H4 (cell line): Measurements from ENCODE around the gene PCBP2. TPM values are rescaled to one million over a fixed set of nuclear protein-coding genes. Genes with fewer than 3 reads are reported as not detected.
"Not testable (repeated sequence)": the region's sequence is repeated elsewhere in the genome, so short reads cannot be mapped to it uniquely, and the experiment has no call there.

Experiments
- DNase-seq: peaks from one replicate; pipeline ENCODE4 v3.0.0-alpha.2; 2015; ENCODE audit warnings: low spot score
- total RNA-seq: library from RNA; depleted of rRNA; stranded (reverse); fragments of >200 nt; shearing (Covaris generic); gene quantifications from 2 replicates; pipeline ENCODE4 v1.2.3, GENCODE V29; 2014

PCBP2 gene
- total RNA-seq, 1 experiment from 2014 or later = 206 TPM

DNA sequence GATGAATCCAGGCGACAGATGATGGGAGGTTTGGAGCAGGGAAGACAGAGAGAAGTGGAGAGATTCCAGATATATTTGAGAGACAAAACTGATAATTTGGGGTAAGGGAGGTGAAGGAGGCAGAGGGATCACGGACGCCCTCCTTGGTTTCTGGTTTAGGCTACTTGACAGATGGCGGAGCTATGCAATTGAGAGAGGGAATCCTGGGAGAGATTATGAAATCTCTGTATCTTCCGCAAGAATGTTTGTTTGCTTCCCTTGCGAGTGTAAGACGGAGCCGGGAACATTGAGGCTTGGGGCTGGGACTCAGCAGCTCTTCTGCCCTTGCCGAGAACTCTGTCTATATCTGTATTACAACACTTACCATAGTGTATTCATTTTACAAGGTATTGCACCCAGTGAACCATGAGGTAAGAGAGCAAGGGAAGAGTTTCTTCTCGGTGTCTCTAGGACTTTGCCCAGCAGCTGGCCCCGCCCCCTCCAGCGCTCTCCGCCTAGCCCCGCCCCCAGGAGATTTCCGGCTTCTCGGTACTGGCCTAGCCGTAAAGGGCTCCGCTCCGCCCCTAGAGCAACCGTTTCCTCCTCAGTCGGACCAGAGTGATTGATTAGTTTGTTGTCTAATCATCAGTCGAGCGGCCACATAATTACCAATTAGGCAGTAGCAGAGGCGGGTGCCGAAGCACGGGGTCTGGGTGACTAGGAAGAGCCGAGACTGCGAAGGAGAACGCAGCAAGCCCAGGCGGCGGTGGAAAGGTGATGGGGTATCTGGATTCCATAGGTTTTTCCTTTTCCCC is 10.7 kb upstream of the PCBP2 start, which contains the start of gene PRR13:
Gene PRR13, plus strand, starts transcription at position 695 of the 794 bp plus-strand sequence. CDS start 981 bp downstream, outside the sequence.
- DNase-seq = peak; percentile 99

DNA sequence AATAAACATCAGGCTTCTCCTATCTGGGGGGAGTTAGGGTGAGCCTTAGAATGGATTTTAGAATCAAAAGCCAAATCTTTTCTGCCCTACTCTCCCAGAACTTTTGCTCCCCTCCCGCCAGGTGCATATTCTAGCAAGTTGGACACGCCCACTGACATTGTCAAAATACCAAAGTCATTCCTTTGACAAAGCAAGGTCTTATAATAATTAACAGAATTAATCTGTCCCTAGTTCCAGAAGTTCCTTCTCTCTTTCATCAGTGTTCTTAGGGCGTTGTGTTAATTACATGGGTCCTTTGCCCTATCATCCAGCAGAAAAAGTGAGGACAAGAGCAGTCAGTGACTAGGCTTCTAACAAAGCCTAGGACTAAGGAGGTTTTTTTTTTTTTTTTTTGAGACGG is 7.9 kb upstream of the PCBP2 start:
- no peak for DNase-seq

DNA sequence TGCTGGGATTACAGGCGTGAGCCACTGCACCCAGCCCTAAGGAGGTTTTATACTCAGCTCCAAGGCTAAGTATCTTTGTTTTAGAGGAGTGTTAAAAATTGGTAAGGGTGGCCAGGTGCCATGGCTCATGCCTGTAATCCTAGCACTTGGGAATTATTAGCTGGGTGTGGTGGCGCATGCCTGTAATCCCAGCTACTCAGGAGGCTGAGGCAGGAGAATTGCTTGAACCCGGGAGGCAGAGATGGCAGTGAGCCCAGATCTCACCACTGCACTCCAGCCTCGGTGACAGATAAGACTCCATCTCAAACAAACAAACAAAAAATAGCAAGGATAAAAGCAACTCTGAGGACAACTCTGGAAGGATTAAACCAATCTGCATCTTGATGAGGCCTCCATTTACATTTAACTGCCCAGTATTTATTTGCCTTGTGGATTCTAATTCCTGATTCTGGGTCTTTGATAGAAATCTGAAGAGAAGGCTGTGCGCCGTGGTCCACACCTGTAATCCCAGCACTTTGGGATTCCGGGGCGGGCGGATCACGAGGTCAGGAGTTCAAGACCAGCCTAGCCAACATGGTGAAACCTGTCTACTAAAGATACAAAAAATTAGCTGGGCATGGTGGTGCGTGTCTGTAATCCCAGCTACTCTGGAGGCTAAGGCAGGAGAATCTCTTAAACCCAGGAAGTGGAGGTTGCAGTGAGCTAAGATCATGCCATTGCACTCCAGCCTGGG is 7.1 kb upstream of the PCBP2 start:
- not testable (repeated sequence) for DNase-seq

DNA sequence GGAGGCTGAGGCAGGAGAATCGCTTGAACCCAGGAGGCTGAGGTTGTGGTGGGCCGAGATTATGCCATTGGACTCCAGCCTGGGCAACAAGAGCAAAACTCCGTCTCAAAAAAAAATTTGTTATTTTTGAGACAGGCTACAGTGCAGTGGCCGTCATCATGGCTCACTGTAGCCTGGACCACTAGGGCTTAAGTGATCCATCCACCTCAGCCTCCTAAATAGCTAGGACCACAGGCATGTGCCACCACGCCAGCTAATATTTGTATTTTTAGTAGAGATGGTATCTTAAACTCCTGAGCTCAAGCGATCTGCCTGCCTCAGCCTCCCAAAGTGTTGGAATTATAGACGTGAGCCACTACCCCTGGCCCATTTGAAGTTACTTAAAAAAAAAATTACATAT is 966 bp upstream of the PCBP2 start:
- DNase-seq = no peak

DNA sequence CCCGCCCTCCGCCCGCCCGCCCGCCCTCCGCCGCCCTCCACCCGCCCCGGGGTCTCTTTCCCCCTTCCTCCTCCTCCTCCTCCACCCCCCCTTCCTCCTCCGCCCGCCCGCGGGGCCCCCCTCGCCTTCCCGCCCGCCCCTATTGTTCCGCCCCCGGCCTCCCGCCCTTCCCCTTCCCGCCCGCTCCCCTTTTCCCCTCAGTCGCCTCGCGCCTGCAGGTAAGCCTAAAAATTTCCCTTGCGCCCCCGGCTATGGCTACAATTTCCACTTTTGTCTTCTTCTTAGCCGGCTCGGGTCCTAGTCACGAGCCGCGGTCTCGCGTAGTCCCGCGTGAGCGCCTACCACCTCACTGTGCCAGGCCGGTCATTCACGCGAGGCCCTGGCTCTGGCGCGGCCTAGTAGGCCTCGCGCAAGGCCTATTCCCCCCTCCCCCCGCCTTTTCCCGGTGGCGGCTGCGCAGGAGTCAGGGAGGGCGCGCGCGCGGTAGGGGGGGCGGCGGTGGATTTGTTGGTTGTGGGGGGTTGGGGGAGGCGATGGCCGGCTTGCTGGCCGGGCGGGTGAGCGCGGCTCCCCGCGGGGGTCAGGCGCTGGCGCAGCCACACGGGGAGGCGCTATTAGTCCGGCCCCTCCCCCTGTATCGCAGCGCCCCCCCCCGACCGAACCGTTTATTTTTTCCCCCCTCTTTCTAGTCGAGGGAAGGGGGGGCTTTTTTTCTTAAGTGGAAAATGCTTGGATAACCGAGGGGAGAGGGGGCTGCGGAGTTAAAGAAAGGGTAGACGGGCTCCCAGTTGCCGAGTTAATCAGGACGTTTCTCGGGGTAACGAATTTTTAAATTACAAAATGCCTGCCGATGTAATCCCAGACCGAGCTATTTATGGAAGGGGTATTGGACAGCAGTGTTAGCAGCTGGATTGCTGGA is 516 bp downstream of the PCBP2 start:
- DNase-seq = peak; percentile 78

DNA sequence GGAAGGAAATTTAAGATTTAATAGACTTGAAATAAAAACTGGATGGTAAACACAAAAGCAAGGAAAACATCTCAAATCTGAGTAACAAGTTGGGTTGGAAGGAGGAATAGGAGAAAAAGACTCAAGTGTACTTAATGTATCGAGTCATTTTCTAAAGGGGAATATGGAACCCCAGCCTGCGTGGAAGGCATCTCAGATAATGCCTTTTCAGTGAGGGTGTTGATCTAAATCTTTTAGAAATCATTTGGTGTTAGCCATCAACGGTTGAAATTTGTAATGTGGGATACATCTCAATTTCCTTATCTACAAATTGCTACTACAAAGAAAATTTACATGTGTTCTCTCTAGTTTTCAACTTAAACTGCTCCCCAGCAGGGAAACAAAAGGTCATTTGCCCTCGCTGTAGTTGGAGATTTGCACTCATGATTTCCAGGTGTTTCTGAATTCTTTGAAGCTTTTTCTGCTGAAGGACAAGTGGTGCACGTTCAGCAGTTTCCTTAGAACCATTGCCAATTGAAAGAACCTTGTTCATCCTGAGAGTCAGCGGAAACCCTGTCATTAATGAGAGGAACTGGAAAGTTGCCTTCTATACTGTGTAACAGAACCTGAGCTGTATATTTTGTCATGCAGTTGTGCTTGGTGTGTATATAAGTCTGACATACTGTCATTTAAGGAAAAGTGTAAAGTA is 2.2 kb downstream of the PCBP2 start:
- no peak for DNase-seq

DNA sequence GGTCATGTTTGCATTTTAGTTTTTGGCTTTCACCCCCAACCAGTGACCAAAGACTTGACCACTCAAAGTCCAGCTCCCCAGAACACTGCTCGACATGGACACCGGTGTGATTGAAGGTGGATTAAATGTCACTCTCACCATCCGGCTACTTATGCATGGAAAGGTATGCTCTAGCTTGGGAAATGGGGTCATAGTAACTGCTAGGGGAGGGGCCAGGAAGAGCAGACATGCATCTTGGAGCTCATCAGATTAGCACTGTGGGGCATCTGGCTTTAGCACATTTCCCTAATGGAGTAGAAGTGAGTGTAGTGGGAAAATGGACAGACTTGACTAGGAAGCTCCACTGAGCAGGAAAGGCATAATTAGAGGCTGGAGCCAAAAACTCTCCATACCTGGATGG is 2.8 kb downstream of the PCBP2 start:
- DNase-seq = no peak

DNA sequence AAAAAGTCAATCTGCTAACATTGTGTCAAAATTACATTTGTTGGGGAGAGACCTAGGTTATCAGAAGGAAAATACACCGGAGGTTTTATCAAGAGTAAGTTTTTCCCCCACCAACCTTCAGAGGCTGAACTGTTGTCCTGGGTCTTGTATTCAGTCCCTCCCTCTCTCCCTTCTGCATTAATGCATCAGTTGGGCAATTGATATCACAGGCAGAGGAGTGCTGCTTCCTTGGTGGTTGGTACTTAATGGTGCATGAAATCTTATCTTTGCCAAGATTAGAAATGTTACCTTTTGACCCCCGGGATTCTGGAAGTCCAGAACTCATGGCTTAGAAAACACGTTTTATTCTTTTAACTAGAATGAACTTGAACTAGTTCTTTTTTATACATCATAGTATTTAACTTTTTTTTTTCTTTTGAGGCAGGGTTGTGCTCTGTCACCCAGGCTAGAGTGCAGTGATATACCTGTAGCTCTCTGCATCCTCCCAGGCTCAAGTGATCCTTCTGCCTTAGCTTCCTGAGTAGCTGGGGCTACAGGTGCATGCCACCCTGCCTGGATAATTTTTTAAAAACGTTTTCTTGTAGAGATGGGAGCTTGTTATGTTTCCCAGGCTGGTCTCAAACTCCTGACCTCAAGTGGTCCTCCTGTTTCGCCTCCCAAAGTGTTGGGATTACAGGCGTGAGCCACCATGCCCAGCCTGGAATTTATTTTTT is 4.9 kb downstream of the PCBP2 start:
- DNase-seq = no peak

DNA sequence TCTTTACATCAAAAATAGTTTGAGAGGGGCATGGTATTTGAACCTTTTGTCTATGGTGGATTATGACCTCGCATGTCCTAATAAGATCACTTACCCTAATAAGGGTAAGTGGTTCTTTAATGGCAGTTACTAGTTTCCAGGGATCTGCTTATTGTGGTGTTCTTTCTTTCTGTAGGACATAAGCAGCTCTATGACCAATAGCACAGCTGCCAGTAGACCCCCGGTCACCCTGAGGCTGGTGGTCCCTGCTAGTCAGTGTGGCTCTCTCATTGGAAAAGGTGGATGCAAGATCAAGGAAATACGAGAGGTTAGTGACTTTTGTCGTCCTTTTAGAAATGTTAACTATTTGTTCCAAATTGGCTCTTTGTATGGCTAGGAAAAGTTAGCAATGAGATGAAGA is 7.2 kb downstream of the PCBP2 start:
- no peak for DNase-seq

DNA sequence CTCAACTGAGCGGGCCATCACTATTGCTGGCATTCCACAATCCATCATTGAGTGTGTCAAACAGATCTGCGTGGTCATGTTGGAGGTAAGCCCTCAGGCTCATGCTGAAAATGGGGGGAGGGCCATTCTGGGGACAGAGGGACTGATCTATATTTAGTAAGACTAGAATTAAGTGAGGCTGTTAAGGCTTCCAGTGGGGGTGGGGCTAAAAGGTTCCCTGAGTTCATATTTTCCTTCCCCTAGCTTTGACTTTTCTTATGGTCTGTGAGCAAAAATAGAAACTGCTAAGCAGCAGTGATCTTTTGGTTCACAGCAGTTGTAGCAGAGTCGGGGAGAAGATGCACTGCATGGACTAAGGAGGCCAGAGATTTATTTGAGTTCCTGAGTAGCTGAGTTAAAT is 9.2 kb downstream of the PCBP2 start:
- no peak for DNase-seq

DNA sequence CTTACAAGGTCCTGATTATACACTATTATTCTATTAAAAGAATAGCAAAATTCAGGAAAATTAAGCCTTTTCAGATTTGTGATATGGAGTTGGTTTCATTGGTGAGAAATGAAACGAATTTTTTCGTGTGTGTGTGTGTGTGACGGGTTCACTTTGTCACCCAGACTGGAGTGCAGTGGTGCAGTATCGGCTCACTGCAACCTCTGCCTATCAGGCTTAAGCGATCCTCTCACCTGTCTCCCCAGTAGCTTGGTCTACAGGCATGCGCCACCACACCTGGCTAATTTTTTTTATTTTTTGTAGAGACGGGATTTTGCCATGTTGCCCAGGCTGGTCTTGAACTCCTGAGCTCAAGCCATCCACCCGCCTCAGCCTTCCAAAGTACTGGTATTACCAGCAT is 9.7 kb downstream of the PCBP2 start:
- DNase-seq = no peak

DNA sequence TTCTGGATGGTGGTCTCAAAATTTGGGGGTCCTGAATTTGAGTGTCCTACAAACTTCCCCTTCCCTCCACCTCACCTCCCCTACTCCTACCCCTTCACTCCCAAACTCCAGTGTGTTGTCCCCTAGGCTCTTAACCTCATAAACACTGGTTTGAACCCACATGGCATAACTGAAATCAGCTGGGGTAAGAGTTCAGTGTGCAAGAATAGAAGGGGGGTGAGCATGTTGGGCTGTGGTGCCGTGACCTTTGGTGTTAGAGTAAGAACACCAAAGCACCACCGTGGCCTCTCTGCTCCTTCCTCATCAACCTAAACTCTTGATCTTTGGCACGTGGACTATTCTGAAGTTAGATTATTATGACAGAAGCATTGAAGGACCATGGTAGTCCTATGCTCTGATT is 11.0 kb downstream of the PCBP2 start:
- DNase-seq = no peak

DNA sequence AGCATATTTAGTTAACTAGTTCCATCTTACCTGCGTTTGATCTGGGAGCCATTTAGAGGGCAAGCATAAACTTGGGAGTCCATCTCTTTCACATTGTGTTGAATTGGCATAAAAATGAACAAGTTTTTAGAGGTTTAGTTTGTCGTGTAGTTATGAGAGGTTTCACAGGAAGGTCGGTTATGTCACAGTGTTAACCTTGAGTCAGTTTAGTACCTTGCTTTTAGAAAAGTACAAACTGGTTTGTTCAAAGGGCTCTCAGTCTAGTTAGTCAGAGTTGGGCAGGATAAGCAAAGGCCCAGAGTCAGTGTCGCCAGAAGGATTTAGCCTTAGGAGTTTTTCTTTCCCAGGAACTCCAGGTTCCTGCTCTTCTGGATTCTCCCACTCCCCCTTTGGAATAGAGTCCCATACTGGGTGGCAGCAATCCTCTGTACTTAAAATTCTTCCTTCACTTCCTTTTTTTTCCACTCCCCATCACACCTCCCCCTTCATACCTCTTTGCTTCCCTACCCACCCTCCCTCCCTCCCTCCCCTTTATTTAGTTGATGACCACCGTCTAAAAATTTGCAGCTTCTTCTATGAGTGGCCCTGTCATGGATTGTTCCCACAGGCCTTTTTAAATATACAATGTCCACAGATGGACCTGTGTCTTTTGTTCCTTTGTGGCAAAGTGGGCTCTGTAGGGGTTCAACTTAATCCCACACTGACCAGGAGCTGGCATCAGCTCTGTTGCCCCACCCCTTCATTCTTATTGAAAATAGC is 12.1 kb downstream of the PCBP2 start:
- no peak for DNase-seq

DNA sequence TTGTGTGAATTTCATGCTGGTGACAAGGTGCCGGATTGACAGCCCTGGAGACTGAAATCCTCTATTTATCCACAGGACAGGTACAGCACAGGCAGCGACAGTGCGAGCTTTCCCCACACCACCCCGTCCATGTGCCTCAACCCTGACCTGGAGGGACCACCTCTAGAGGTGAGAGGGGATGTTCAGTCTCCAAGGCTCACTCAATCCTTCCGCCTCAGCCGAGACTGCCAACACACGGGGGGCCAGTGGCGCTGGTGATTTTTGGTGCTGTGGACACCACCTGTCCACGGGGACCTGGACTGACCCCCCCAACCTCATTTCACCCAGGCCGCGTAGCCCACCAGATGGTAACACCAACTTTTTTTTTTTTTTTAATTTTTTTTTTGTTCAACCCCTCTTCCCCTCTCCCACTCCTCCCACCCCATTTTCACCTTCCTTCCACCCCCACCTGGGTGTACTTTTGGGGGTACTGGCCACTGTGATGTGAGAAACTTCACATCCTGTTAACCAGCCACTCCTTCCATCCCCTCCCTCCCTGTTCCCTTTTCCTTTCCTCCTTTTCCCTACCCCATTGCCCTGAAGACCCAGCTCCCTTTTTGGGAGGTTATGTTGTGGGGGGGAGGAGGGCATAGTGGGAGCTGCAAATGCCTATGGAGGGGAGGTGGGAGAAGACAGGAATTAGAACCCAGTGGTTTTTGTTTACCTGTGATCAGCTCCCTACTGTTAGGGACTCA is 12.9 kb downstream of the PCBP2 start:
- DNase-seq = no peak

DNA sequence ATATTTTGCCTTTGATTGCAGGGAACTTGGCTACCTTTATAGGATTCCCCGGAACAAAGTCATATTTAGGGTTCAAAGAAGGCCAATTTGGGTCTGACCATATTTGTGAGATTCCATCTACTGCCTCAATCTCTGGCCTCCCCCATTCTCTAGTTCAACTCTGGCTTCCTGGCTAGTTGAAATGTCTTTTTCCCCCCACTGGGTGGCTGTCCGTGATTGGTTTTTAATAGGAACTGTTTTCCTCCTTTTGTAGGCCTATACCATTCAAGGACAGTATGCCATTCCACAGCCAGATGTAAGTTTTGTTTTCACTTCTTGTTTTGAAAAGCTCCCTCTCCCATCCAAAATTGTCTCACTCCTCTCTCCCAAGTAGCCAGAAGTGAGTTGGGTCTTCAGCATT is 13.8 kb downstream of the PCBP2 start:
- no peak for DNase-seq

DNA sequence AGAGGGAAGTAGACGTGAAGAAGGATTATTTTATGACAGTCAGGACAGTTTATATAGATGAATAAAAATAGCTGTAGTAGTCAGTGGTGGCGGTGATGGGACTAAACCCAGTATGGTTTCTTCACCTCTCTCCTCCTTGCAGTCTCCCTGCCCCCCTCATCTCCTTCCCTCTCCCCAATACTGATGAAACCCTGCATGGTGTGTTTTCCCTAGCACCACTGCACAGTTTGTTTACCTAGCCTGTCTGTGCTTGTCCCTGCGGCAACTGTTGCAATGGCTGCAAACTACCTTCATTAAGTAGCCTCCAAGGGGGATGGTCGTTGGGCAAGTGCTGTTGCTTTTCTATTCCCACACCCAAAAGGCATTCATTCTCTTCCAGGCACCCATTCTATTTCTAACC is 14.7 kb downstream of the PCBP2 start:
- no peak for DNase-seq

DNA sequence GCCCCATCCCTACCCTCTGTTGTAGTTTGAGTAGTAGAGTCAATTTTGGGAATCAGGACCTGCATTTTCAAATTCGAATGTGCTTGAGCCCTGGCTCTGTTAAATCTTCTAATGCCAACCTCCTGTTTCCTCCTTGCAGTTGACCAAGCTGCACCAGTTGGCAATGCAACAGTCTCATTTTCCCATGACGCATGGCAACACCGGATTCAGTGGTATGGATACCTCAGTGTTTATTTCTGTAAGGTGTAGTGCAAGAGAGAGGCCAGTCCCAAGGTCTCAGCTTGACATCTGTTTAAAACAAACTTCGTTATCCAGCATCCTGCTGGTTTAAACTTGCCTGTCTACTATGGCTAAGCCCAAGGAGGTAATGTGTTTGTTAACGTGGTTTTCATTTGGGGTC is 15.2 kb downstream of the PCBP2 start:
- DNase-seq = no peak

DNA sequence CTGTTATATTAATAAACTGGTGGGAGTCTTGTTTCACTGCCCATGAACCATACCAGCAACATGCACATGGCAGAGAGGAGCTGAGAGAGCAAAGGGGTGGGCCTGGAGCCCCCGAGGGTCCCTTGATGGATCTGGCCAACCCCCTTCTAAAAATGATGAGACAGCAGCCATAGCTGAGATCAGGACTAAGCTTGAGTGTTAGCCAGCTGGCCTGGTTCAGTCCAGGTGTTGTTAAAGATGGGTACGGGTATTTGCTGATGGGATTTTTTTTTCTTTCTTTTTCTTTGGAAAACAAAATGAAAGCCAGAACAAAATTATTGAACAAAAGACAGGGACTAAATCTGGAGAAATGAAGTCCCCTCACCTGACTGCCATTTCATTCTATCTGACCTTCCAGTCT is 16.0 kb downstream of the PCBP2 start:
- no peak for DNase-seq

DNA sequence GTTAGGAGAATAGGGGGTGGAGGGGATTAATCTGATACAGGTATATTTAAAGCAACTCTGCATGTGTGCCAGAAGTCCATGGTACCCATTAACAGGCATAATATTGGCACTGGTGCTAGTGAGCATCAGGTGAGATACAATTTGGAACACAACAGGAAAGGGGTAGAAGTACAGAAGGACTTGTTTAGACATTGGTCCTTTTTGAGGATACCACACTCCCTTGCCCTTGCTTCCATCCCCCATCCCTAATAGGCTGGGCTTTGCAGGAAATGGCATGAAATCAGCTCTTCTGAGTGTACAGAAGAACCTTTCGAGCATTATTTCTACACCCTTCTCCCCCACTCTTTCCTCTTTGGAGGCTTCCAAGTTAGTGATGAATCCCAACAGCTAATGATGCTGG is 16.4 kb downstream of the PCBP2 start:
- no peak for DNase-seq
